ENCODE data around the gene HDAC4. TPM values are rescaled to one million over a fixed set of nuclear protein-coding genes. Genes with fewer than 3 reads are reported as not detected.

Gene HDAC4
- total RNA-seq, 1 donor from 2014 or later, result 76.6 TPM

DNA sequence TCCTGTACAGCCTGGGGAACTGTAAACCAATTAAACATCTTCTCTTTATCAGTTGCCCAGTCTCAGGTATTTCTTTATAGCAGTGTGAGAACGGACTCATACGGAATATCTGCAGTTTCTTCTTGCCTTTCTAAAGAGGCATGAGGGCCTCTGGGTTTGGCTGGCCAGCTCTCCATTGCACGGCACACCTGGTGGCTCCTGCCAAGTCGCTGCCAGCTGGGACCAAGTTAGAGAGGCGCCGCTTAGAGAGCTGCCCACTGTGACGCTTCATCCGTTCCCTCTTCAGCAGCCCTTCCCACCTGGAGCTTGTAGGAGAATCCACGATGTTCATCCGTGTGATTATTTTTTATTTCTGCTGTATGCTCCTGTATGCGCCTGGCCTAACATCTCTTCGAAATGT lies 357.5 kb downstream of the HDAC4 start:
- Histone ChIP-seq H3K9me3 (no peaks in the 10 kb centered on the region), H3K27ac (no peak overlapping the region), H3K36me3 (no peaks in the 10 kb centered on the region), H3K4me1 (no peaks in the 10 kb centered on the region), H3K4me3 (no peak overlapping the region), H3K27me3 (no peaks in the 10 kb centered on the region)
- DNase-seq (ENCODE audit: extremely low spot score in 2 of 2), result no peak
- intact Hi-C loops (cut with DNase I), result loop anchor here (10.0 kb wide), 1 partner anchor 831 kb away; no protein-coding TSS in a partner anchor
- TF ChIP-seq POLR2A (IDR thresholded peaks at IDR 0.05), result no peak
- TF ChIP-seq CTCF (IDR thresholded peaks at IDR 0.05), result no peak
- no peak for TF ChIP-seq POLR2AphosphoS5 (IDR thresholded peaks at IDR 0.05; ENCODE audit: insufficient read depth in 1 of 2, low read depth in 1 of 2)

- no peak overlapping the region for H3K4me3 ChIP-seq
- H3K27ac ChIP-seq, result no peak overlapping the region
- H3K4me1 ChIP-seq, result no peaks in the 10 kb centered on the region
- no peaks in the 10 kb centered on the region for H3K9me3 ChIP-seq
- no peak for DNase-seq (ENCODE audit: extremely low spot score in 2 of 2)
- no peaks in the 10 kb centered on the region for H3K27me3 ChIP-seq
- H3K36me3 ChIP-seq, result no peaks in the 10 kb centered on the region
- intact Hi-C loops (cut with DNase I), result loop anchor here (10.0 kb wide), 1 partner anchor 832 kb away; no protein-coding TSS in a partner anchor
- TF ChIP-seq POLR2A (IDR thresholded peaks at IDR 0.05), result no peak
- TF ChIP-seq POLR2AphosphoS5 (IDR thresholded peaks at IDR 0.05; ENCODE audit: insufficient read depth in 1 of 2, low read depth in 1 of 2), result no peak
- no peak for TF ChIP-seq CTCF (IDR thresholded peaks at IDR 0.05)
Measured at GRCh38 chr2:239042551-239043320, 358.1 kb downstream of the HDAC4 start.

- no peak for DNase-seq (ENCODE audit: extremely low spot score in 2 of 2)
- no peaks in the 10 kb centered on the region for H3K27me3 ChIP-seq
- intact Hi-C loops (cut with DNase I), result loop anchor here (10.0 kb wide), 1 partner anchor 833 kb away; no protein-coding TSS in a partner anchor
- no peak overlapping the region for H3K27ac ChIP-seq
- no peak overlapping the region for H3K4me3 ChIP-seq
- no peaks in the 10 kb centered on the region for H3K4me1 ChIP-seq
- TF ChIP-seq POLR2AphosphoS5 (IDR thresholded peaks at IDR 0.05; ENCODE audit: insufficient read depth in 1 of 2, low read depth in 1 of 2) (no peak), CTCF (IDR thresholded peaks at IDR 0.05) (no peak), POLR2A (IDR thresholded peaks at IDR 0.05) (no peak)
- H3K9me3 ChIP-seq, result no peaks in the 10 kb centered on the region
- H3K36me3 ChIP-seq, result no peaks in the 10 kb centered on the region
Measured at GRCh38 chr2:239042046-239042445, 358.8 kb downstream of the HDAC4 start.

- Histone ChIP-seq H3K27me3 (no peaks in the 10 kb centered on the region), H3K27ac (no peak overlapping the region), H3K36me3 (no peaks in the 10 kb centered on the region), H3K9me3 (no peaks in the 10 kb centered on the region), H3K4me3 (no peak overlapping the region), H3K4me1 (no peaks in the 10 kb centered on the region)
- intact Hi-C loops (cut with DNase I), result loop anchor here (10.0 kb wide), 1 partner anchor 834 kb away; no protein-coding TSS in a partner anchor
- DNase-seq (ENCODE audit: extremely low spot score in 2 of 2), result no peak
- no peak for TF ChIP-seq CTCF (IDR thresholded peaks at IDR 0.05)
- no peak for TF ChIP-seq POLR2AphosphoS5 (IDR thresholded peaks at IDR 0.05; ENCODE audit: insufficient read depth in 1 of 2, low read depth in 1 of 2)
Measured at GRCh38 chr2:239041062-239041461, 359.8 kb downstream of the HDAC4 start.

DNA sequence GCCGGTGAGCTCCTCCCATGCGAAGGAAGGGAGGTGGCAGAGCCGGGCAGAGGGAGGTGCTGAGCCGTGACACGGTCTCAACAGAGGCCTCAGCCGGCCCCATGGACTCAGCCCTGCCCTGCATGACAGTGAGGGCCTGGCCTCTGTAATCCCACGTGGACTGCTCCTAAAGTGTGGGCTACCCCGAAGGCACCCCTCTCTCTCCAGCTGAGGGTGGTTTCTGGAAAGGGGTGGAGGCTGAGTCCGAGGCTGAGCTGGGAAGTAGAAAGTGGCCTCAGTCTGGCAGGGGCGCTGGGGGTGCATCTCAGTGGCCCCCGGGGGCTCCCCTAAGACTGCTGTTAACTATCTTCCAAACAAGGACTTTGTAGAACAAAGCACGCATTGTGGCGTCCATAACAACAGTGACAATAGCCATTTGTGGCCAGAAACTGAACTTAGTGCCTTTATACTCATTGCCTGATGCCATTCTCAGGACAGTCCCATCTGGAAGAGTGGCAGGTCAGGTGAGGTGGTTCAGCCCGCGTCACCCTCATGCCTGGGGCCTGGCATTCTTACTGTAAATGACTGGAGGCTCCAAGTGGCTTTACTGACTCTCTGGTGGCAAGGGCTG lies 360.6 kb downstream of the HDAC4 start:
- no peaks in the 10 kb centered on the region for H3K27me3 ChIP-seq
- intact Hi-C loops (cut with DNase I), result loop anchor here (10.0 kb wide), 1 partner anchor 835 kb away; no protein-coding TSS in a partner anchor
- no peak overlapping the region for H3K27ac ChIP-seq
- H3K4me1 ChIP-seq, result peaks cover 4% of the 10 kb centered on the region
- no peaks in the 10 kb centered on the region for H3K9me3 ChIP-seq
- H3K36me3 ChIP-seq, result no peaks in the 10 kb centered on the region
- no peak for DNase-seq (ENCODE audit: extremely low spot score in 2 of 2)
- TF ChIP-seq POLR2AphosphoS5 (IDR thresholded peaks at IDR 0.05; ENCODE audit: insufficient read depth in 1 of 2, low read depth in 1 of 2) (no peak), CTCF (IDR thresholded peaks at IDR 0.05) (no peak), POLR2A (IDR thresholded peaks at IDR 0.05) (no peak)
- H3K4me3 ChIP-seq, result no peak overlapping the region
